ENCODE measurements around the gene CCSER1.
"Not testable (repeated sequence)": the region's sequence is repeated elsewhere in the genome, so short reads cannot be mapped to it uniquely, and the experiment has no call there.

GRCh38 chr4:90317140-90317539, 189.9 kb downstream of the CCSER1 start:
- TF ChIP-seq CTCF (conservative IDR thresholded peaks at IDR 0.05; ENCODE audit: low read length); EZH2phosphoT487 (IDR thresholded peaks at IDR 0.05; ENCODE audit: borderline replicate concordance, low read depth, low read length): not testable (repeated sequence)
